Measurements from ENCODE around the gene ADORA1. TPM values are rescaled to one million over a fixed set of nuclear protein-coding genes. Genes with fewer than 3 reads are reported as not detected.

Gene ADORA1
- total and polyA plus RNA-seq, 10 of the 15 experiments (the other 5 are each of a cell fraction or from before 2014, with no cell fraction given): not detected

DNA sequence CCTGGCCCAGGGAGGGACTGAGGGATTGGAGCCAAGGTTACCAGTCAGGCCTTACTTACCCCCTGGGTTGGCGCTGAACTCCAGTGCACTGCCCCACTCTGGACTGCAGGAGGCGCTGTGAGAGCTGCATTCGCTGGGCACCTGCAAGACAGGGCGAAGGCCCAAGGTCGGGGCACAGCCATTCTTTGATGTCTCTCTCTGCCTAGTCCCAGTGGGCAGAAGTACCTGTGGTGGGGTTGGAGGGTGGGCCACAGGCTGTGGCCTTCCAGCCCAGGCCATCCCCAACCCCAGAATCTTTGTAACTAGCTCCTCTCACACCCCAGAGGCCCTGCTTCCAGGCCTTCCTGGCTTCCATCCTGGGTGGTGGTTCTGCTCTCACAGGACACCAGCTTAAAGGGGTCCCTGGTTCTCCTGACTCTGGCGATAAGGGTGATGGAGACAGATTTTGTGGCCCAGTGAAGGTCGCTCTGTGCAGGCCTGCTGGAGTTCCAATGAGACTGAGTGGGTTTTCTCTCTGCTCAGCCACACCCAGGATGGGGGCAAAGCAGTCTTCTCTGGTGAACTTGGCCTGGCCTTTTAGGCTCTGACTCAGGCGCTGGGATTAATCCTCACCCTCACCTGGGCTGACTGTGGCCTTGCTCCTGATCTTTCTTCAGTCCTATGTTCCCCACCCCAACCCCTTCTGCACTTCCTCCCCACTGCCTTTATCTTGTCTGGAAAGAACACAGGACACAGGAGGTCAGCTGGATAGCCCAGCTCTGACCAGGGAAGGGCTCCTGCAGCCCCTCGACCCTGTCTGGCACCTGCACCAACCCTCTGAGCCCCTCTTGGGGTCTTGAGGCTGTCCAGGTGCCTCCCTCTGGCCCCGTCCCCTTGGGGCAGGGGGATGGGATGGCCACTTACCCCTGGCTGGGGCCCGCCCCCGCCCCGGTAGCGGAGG lies 42.7 kb upstream of the ADORA1 start:
- CTCF ChIA-PET: interaction anchor here (0.6 to 3.9 kb wide), 13 partner anchors 9 to 403 kb away, joined by 3 to 35 read pairs (median 4); no protein-coding TSS in a partner anchor
- Histone ChIP-seq H3K27me3 (replicated peaks in 1 of 2; ENCODE audit: control insufficient read depth in 2 of 2, insufficient read depth in 2 of 2, low read length in 1 of 2) (peaks cover 0 to 3% of the 10 kb centered on the region in 2 experiments; a peak in 2 of 4 replicates), H3K36me3 (ENCODE audit: control insufficient read depth in 2 of 2, insufficient read depth in 2 of 2, low read length in 1 of 2) (no peaks in the 10 kb centered on the region), H3K27ac (ENCODE audit: control insufficient read depth, insufficient read depth) (no peak overlapping the region), H3K9ac (ENCODE audit: control insufficient read depth, insufficient read depth, low read length) (no peak overlapping the region), H3K4me1 (ENCODE audit: control insufficient read depth, insufficient read depth, low read length) (no peaks in the 10 kb centered on the region), H3K4me3 (no peak overlapping the region), H2AFZ (ENCODE audit: control insufficient read depth, low read depth, low read length) (no peak overlapping the region), H3K9me3 (replicated peaks; ENCODE audit: control insufficient read depth, insufficient read depth, low read length) (no peaks in the 10 kb centered on the region), H3K79me2 (ENCODE audit: control insufficient read depth, insufficient read depth, low read length) (no peaks in the 10 kb centered on the region), H3K4me2 (ENCODE audit: control insufficient read depth, insufficient read depth) (no peak overlapping the region), H4K20me1 (ENCODE audit: control insufficient read depth, insufficient read depth) (no peaks in the 10 kb centered on the region; the same call in 1 of the 2 replicates)
- RAD21 ChIA-PET (ENCODE audit: unreplicated experiment): interaction anchor here (1.3 to 3.2 kb wide), 3 partner anchors 88 to 182 kb away, joined by 4 to 16 read pairs (median 6); no protein-coding TSS in a partner anchor
- POLR2A ChIA-PET: no interaction called here
- in situ Hi-C loops (cut with MboI) (no loop called here), intact Hi-C loops (cut with micrococcal nuclease; ENCODE audit: unreplicated experiment) (no loop called here)
- no TSS peak for BruUV-seq (replicated peaks)
- FAIRE-seq: no peak
- 30% methylated on average over 14 of the region's 14 CpGs for WGBS (ENCODE audit: insufficient coverage, insufficient replicate concordance, low lambda C conversion rate, missing lambda C conversion rate)
- DNase-seq (ENCODE audit: low read depth, low spot score): no peak
- SMC1A ChIA-PET (ENCODE audit: uncharacterized antibody, unreplicated experiment): no interaction called here
- TF ChIP-seq SMC3 (IDR thresholded peaks at IDR 0.05; ENCODE audit: borderline replicate concordance, low read length) (peak; percentile 30; the same call in 1 of the 2 replicates), SREBF2 (IDR thresholded peaks at IDR 0.05; ENCODE audit: low read length) (no peak), RAD21 (IDR thresholded peaks at IDR 0.05; ENCODE audit: insufficient read depth, low read depth, low read length) (peak; percentile 51)
- TF ChIP-seq, protein P1, sequence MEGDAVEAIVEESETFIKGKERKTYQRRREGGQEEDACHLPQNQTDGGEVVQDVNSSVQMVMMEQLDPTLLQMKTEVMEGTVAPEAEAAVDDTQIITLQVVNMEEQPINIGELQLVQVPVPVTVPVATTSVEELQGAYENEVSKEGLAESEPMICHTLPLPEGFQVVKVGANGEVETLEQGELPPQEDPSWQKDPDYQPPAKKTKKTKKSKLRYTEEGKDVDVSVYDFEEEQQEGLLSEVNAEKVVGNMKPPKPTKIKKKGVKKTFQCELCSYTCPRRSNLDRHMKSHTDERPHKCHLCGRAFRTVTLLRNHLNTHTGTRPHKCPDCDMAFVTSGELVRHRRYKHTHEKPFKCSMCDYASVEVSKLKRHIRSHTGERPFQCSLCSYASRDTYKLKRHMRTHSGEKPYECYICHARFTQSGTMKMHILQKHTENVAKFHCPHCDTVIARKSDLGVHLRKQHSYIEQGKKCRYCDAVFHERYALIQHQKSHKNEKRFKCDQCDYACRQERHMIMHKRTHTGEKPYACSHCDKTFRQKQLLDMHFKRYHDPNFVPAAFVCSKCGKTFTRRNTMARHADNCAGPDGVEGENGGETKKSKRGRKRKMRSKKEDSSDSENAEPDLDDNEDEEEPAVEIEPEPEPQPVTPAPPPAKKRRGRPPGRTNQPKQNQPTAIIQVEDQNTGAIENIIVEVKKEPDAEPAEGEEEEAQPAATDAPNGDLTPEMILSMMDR (IDR thresholded peaks at IDR 0.05 in 2 of 3, conservative IDR thresholded peaks at IDR 0.05 in 1 of 3; ENCODE audit: control insufficient read depth in 2 of 3, extremely low read depth in 1 of 3, insufficient read depth in 1 of 3, low read depth in 3 of 3, low read length in 3 of 3): peak; percentile 39 to 73 (median 58)
- peak; percentile 75 for ATAC-seq

Data from GM12878 (cell line).